ENCODE measurements around the gene TMEM125.

The TMEM125 gene

GRCh38 chr1:43313771-43314170 lies 44.0 kb downstream of the TMEM125 start:
- DNase-seq: peak; percentile 53

- DNase-seq: no peak
Observed at GRCh38 chr1:43314233-43314632, 44.5 kb downstream of the TMEM125 start.

- no peak for DNase-seq
Observed at GRCh38 chr1:43315481-43315880, 45.7 kb downstream of the TMEM125 start.

GRCh38 chr1:43315963-43316737 lies 46.4 kb downstream of the TMEM125 start:
- DNase-seq: no peak

- no peak for DNase-seq
Observed at GRCh38 chr1:43316738-43317520, 47.1 kb downstream of the TMEM125 start.

GRCh38 chr1:43317817-43318471 lies 48.2 kb downstream of the TMEM125 start:
- DNase-seq: no peak

GRCh38 chr1:43318831-43319230 lies 49.0 kb downstream of the TMEM125 start:
- no peak for DNase-seq

GRCh38 chr1:43319288-43319687 lies 49.5 kb downstream of the TMEM125 start:
- no peak for DNase-seq

- DNase-seq: no peak
Observed at GRCh38 chr1:43319766-43320165, 50.0 kb downstream of the TMEM125 start.

- DNase-seq: no peak
Observed at GRCh38 chr1:43321331-43321891, 51.6 kb downstream of the TMEM125 start.

- DNase-seq: no peak
Observed at GRCh38 chr1:43322506-43322905, 52.7 kb downstream of the TMEM125 start.

All from DMS53 (cell line).